Vagina (tissue), 2 donors: ENCODE measurements around the gene NCBP3.

Experiments
- POLR2A ChIP-seq, 2 donors: fragments of 450-650 bp; IDR thresholded peaks; one replicate each; pipeline ENCODE4 v1.6.1; 2017; ENCODE audit warnings: antibody characterized with exemption in 2 of 2, mild to moderate bottlenecking in 2 of 2, moderate library complexity in 2 of 2
- POLR2AphosphoS5 ChIP-seq, 2 donors: sonication (generic); formaldehyde crosslinking; IDR thresholded peaks; one replicate each; pipeline ENCODE4 v1.9.0; 2017; ENCODE audit warnings: antibody characterized with exemption in 2 of 2, mild to moderate bottlenecking in 2 of 2, low read depth in 1 of 2; ENCODE audit not compliant: insufficient read depth in 1 of 2
- TF ChIP-seq, protein P1 (sequence below), 3 experiments: fragments of 450-650 bp in 2 of 3; fragments of 200-600 bp in 1 of 3; sonication (generic) in 1 of 3; IDR thresholded peaks; one replicate each; pipeline ENCODE4 v1.5.1; 2017 to 2019; ENCODE audit warnings: antibody characterized with exemption in 3 of 3, mild to moderate bottlenecking in 2 of 3, moderate library complexity in 2 of 3

DNA sequence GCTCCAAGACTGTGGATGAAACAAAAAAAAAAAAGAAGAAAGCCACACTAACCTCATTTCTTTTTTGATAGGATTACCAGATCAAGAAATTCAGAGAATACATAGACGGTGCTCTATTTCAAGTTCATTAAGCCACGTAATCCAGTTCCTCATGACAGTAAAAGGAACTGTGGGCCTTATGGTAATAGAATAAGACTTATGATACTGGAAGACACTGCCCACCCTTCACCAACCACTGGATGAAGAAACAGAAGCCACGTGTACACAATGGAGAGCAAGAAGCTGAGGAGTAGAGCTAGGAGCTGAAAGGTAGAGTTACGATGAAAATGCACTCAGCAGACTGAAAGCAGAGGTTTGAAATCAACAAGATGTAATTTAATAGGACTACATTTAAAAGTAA is 11.2 kb downstream of the NCBP3 start:
- TF ChIP-seq, protein P1, sequence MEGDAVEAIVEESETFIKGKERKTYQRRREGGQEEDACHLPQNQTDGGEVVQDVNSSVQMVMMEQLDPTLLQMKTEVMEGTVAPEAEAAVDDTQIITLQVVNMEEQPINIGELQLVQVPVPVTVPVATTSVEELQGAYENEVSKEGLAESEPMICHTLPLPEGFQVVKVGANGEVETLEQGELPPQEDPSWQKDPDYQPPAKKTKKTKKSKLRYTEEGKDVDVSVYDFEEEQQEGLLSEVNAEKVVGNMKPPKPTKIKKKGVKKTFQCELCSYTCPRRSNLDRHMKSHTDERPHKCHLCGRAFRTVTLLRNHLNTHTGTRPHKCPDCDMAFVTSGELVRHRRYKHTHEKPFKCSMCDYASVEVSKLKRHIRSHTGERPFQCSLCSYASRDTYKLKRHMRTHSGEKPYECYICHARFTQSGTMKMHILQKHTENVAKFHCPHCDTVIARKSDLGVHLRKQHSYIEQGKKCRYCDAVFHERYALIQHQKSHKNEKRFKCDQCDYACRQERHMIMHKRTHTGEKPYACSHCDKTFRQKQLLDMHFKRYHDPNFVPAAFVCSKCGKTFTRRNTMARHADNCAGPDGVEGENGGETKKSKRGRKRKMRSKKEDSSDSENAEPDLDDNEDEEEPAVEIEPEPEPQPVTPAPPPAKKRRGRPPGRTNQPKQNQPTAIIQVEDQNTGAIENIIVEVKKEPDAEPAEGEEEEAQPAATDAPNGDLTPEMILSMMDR (IDR thresholded peaks at IDR 0.05) = no peak
- TF ChIP-seq POLR2A (IDR thresholded peaks at IDR 0.05) = no peak
- no peak for TF ChIP-seq POLR2AphosphoS5 (IDR thresholded peaks at IDR 0.05; ENCODE audit: insufficient read depth in 1 of 2, low read depth in 1 of 2)
